Activated CD4-positive, CD25-positive, alpha-beta regulatory T cell treated with anti-CD3 and anti-CD28 coated beads, Interleukin-2, amount 50 U/mL, for 16 hours (primary cell): ENCODE data around the gene HLCS.

Experiments
- DNase-seq: peaks from one replicate; pipeline ENCODE4 v3.0.0-alpha.2; 2020; ENCODE audit warnings: low read depth, low spot score

The HLCS gene

GRCh38 chr21:36813052-36813451 lies 153.4 kb downstream of the HLCS start:
- DNase-seq: no peak

GRCh38 chr21:36811762-36812161 lies 154.7 kb downstream of the HLCS start:
- no peak for DNase-seq

GRCh38 chr21:36810443-36810842 lies 156.0 kb downstream of the HLCS start:
- no peak for DNase-seq

- no peak for DNase-seq
Observed at GRCh38 chr21:36807422-36807928, 159.0 kb downstream of the HLCS start.

- DNase-seq: no peak
Observed at GRCh38 chr21:36806103-36806502, 160.4 kb downstream of the HLCS start.

- DNase-seq: no peak
Observed at GRCh38 chr21:36804874-36805611, 161.4 kb downstream of the HLCS start.

GRCh38 chr21:36803816-36804439 lies 162.5 kb downstream of the HLCS start:
- DNase-seq: no peak

- no peak for DNase-seq
Observed at GRCh38 chr21:36803051-36803645, 163.3 kb downstream of the HLCS start.

- DNase-seq: no peak
Observed at GRCh38 chr21:36800734-36801133, 165.7 kb downstream of the HLCS start.

- DNase-seq: no peak
Observed at GRCh38 chr21:36799869-36800268, 166.6 kb downstream of the HLCS start.

GRCh38 chr21:36798491-36798890 lies 168.0 kb downstream of the HLCS start:
- no peak for DNase-seq

- DNase-seq: no peak
Observed at GRCh38 chr21:36796070-36796469, 170.4 kb downstream of the HLCS start.

GRCh38 chr21:36792505-36792967 lies 173.9 kb downstream of the HLCS start:
- DNase-seq: no peak

- no peak for DNase-seq
Observed at GRCh38 chr21:36791695-36792470, 174.6 kb downstream of the HLCS start.

GRCh38 chr21:36791180-36791579 lies 175.3 kb downstream of the HLCS start:
- no peak for DNase-seq

- no peak for DNase-seq
Observed at GRCh38 chr21:36790616-36791015, 175.9 kb downstream of the HLCS start.

- DNase-seq: no peak
Observed at GRCh38 chr21:36788120-36788638, 178.3 kb downstream of the HLCS start.

GRCh38 chr21:36786186-36786585 lies 180.3 kb downstream of the HLCS start:
- DNase-seq: no peak

GRCh38 chr21:36785615-36786014 lies 180.9 kb downstream of the HLCS start:
- DNase-seq: no peak

- DNase-seq: no peak
Observed at GRCh38 chr21:36784947-36785346, 181.5 kb downstream of the HLCS start.

GRCh38 chr21:36783612-36784374 lies 182.7 kb downstream of the HLCS start:
- DNase-seq: no peak
